H9 (cell line): ENCODE measurements around the gene CRIP2. TPM values are rescaled to one million over a fixed set of nuclear protein-coding genes. Genes with fewer than 3 reads are reported as not detected.

ENCODE experiments used
- DNase-seq: peaks from one replicate; pipeline ENCODE4 v3.0.0-alpha.2; 2017
- H2AFZ ChIP-seq: one replicate; pipeline ENCODE4 v1.6.1; 2013; ENCODE audit warnings: mild to moderate bottlenecking, low read length, control low read depth, moderate library complexity
- H2AK5ac ChIP-seq: 2 replicates; pipeline ENCODE4 v1.6.1; 2013; ENCODE audit warnings: low read length, control low read depth, mixed read lengths; ENCODE audit not compliant: insufficient read length
- H2BK120ac ChIP-seq: one replicate; pipeline ENCODE4 v1.6.1; 2013; ENCODE audit warnings: low read depth, mild to moderate bottlenecking, low read length, control low read depth, inconsistent platforms; ENCODE audit not compliant: poor library complexity, severe bottlenecking
- H2BK12ac ChIP-seq: 2 replicates; pipeline ENCODE4 v1.6.1; 2013; ENCODE audit warnings: low read length, control low read depth, mixed read lengths, low read depth; ENCODE audit not compliant: insufficient read length
- H2BK15ac ChIP-seq: 2 replicates; pipeline ENCODE4 v1.6.1; 2013; ENCODE audit warnings: low read depth, low read length, control low read depth
- H2BK20ac ChIP-seq: one replicate; pipeline ENCODE4 v1.6.1; 2013; ENCODE audit warnings: low read depth, mild to moderate bottlenecking, low read length, control low read depth, inconsistent platforms; ENCODE audit not compliant: poor library complexity, severe bottlenecking
- H2BK5ac ChIP-seq: 2 replicates; pipeline ENCODE4 v1.6.1; 2013; ENCODE audit warnings: low read length, control low read depth, mixed read lengths; ENCODE audit not compliant: insufficient read length
- H3K14ac ChIP-seq: 2 replicates; pipeline ENCODE4 v1.6.1; 2013; ENCODE audit warnings: low read length, control low read depth; ENCODE audit not compliant: insufficient read depth
- H3K18ac ChIP-seq: 2 replicates; pipeline ENCODE4 v1.6.1; 2013; ENCODE audit warnings: low read depth, mild to moderate bottlenecking, mixed read lengths, low read length, control low read depth; ENCODE audit not compliant: insufficient read length
- H3K23ac ChIP-seq: 2 replicates; pipeline ENCODE4 v1.6.1; 2013; ENCODE audit warnings: low read length, control low read depth, mixed read lengths, low read depth; ENCODE audit not compliant: insufficient read length
- H3K23me2 ChIP-seq: 2 replicates; pipeline ENCODE4 v1.6.1; 2013; ENCODE audit warnings: low read depth, mild to moderate bottlenecking, mixed read lengths, low read length, control low read depth; ENCODE audit not compliant: insufficient read length, poor library complexity, severe bottlenecking
- H3K27ac ChIP-seq: 2 replicates; pipeline ENCODE4 v1.5.1; 2013; ENCODE audit warnings: low read length, control low read depth, mixed read lengths, low read depth; ENCODE audit not compliant: insufficient read length
- H3K27me3 ChIP-seq: 2 replicates; pipeline ENCODE4 v1.6.1; 2013; ENCODE audit warnings: low read length, control low read depth, inconsistent platforms; ENCODE audit not compliant: insufficient read depth
- H3K4ac ChIP-seq: 2 replicates; pipeline ENCODE4 v1.6.1; 2013; ENCODE audit warnings: low read depth, mild to moderate bottlenecking, control low read depth, inconsistent platforms, low read length, moderate library complexity
- H3K4me1 ChIP-seq: 2 replicates; pipeline ENCODE4 v1.6.1; 2013; ENCODE audit warnings: low read length, control low read depth, inconsistent platforms; ENCODE audit not compliant: insufficient read depth
- H3K4me2 ChIP-seq: 2 replicates; pipeline ENCODE4 v1.6.1; 2013; ENCODE audit warnings: low read length, control low read depth, mixed read lengths; ENCODE audit not compliant: insufficient read length, insufficient read depth
- H3K56ac ChIP-seq: 2 replicates; pipeline ENCODE4 v1.6.1; 2013; ENCODE audit warnings: low read depth, mild to moderate bottlenecking, mixed read lengths, low read length, control low read depth; ENCODE audit not compliant: insufficient read length
- H3K79me1 ChIP-seq: 2 replicates; pipeline ENCODE4 v1.6.1; 2013; ENCODE audit warnings: low read depth, mild to moderate bottlenecking, moderate library complexity, low read length, control low read depth, inconsistent platforms; ENCODE audit not compliant: insufficient read depth, poor library complexity, severe bottlenecking
- H3K79me2 ChIP-seq: 2 replicates; pipeline ENCODE4 v1.6.1; 2013; ENCODE audit warnings: low read length, control low read depth, inconsistent platforms; ENCODE audit not compliant: insufficient read depth
- H3K9ac ChIP-seq: 2 replicates; pipeline ENCODE4 v1.6.1; 2013; ENCODE audit warnings: low read length, control low read depth, mixed read lengths; ENCODE audit not compliant: insufficient read length; ENCODE audit errors: extremely low read depth
- H3K9me3 ChIP-seq: one replicate; pipeline ENCODE4 v1.6.1; 2013; ENCODE audit warnings: low read depth, low read length, inconsistent platforms; ENCODE audit not compliant: control insufficient read depth
- H3T11ph ChIP-seq: one replicate; pipeline ENCODE4 v1.6.1; 2013; ENCODE audit warnings: mild to moderate bottlenecking, low read length, control low read depth, inconsistent platforms
- H4K20me1 ChIP-seq: one replicate; pipeline ENCODE4 v1.6.1; 2013; ENCODE audit not compliant: control insufficient read depth, insufficient read length, insufficient read depth
- H4K5ac ChIP-seq: 2 replicates; pipeline ENCODE4 v1.6.1; 2013; ENCODE audit warnings: low read depth, mild to moderate bottlenecking, mixed read lengths, low read length, control low read depth; ENCODE audit not compliant: insufficient read length
- H4K8ac ChIP-seq: replicated peaks from 2 replicates; pipeline ENCODE4 v1.6.1; 2013; ENCODE audit warnings: low read length, control low read depth, mixed read lengths, low read depth; ENCODE audit not compliant: insufficient read length
- H4K91ac ChIP-seq: 2 replicates; pipeline ENCODE4 v1.6.1; 2013; ENCODE audit warnings: low read depth, mild to moderate bottlenecking, moderate library complexity, mixed read lengths, low read length, control low read depth; ENCODE audit not compliant: insufficient read length
- H3K27ac Mint-ChIP-seq, 3 experiments: 2 replicates in 2 of 3; 3 replicates in 1 of 3; pipeline ENCODE4 v1.8.0; 2020 to 2021; ENCODE audit warnings: mixed read lengths in 3 of 3, mild to moderate bottlenecking in 1 of 3, moderate library complexity in 1 of 3
- H3K27me3 Mint-ChIP-seq: 2 replicates; pipeline ENCODE4 v1.8.0; 2021; ENCODE audit warnings: low read depth, mild to moderate bottlenecking, moderate library complexity, mixed read lengths
- H3K36me3 Mint-ChIP-seq, 3 experiments: 2 replicates in 2 of 3; 3 replicates in 1 of 3; pipeline ENCODE4 v1.8.0; 2020 to 2021; ENCODE audit warnings: low read depth in 3 of 3, mixed read lengths in 3 of 3; ENCODE audit not compliant: insufficient read depth in 1 of 3
- H3K4me1 Mint-ChIP-seq, 2 experiments: 2 replicates each; pipeline ENCODE4 v1.8.0; 2020; ENCODE audit warnings: mixed read lengths in 2 of 2
- H3K4me3 Mint-ChIP-seq, 2 experiments: 2 replicates in 1 of 2; 3 replicates in 1 of 2; pipeline ENCODE4 v1.8.0; 2020 to 2021; ENCODE audit warnings: mild to moderate bottlenecking in 2 of 2, mixed read lengths in 2 of 2, moderate library complexity in 1 of 2
- H3K9me3 Mint-ChIP-seq, 2 experiments: 2 replicates in 1 of 2; 3 replicates in 1 of 2; pipeline ENCODE4 v1.8.0; 2020; ENCODE audit warnings: mild to moderate bottlenecking in 2 of 2, mixed read lengths in 2 of 2, moderate library complexity in 1 of 2
- WGBS: extraction: QIAGEN DNeasy Blood & Tissue Kit; methylation state at CpG from one replicate; pipeline ENCODE4 v1.1.7; 2013; ENCODE audit warnings: missing lambda C conversion rate, low lambda C conversion rate, mixed read lengths; ENCODE audit not compliant: insufficient read length; ENCODE audit errors: extremely low coverage; 5-methylcytosine and 5-hydroxymethylcytosine counted together
- total RNA-seq: library from RNA; stranded (reverse); gene quantifications from 2 replicates; pipeline ENCODE4 v1.2.1, GENCODE V29; 2021
- TF ChIP-seq, protein P1 (sequence below): fragments of 200-600 bp; sonication (generic); conservative IDR thresholded peaks from 3 replicates; pipeline ENCODE4 v1.8.0; 2021; ENCODE audit warnings: antibody characterized with exemption, mild to moderate bottlenecking

CRIP2 gene
- total RNA-seq, 1 experiment from 2014 or later, result 5.7 TPM

DNA sequence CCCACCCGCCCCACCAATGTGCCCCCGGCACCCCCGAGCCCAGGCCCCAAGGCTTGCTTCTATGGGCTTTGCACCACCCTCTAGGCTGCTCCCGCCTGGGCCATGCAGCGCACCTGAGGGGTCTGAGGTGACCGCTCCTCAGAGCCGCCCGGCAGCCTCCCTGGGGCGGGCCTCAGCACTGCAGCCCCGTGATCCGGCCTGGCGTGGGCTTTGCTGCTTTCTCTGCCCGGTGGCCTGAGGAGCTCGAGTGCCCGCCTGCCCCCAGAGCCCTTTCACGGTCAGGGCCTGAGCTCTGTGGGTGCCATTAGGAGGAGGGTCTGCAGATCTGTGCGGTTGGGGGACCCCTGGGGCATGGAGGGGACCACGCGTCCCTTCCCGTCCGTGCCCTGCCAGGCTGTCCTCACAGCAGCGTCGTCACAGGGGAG lies 48.8 kb upstream of the CRIP2 start:
- H3K56ac ChIP-seq, result no peak overlapping the region

More for the DNA sequence above, 48.8 kb upstream of the CRIP2 start:
- Mint-ChIP-seq H3K36me3 (peaks cover 40 to 65% (median 49%) of the 10 kb centered on the region in 3 experiments), H3K9me3 (peaks cover 0 to 3% of the 10 kb centered on the region in 2 experiments; a peak in 1 of 5 replicates), H3K4me1 (peaks cover 12 to 20% of the 10 kb centered on the region in 2 experiments), H3K27me3 (no peaks in the 10 kb centered on the region), H3K27ac (no peak overlapping the region), H3K4me3 (no peak overlapping the region)
- no peak overlapping the region for H3K23ac ChIP-seq
- no peak overlapping the region for H4K8ac ChIP-seq
- no peaks in the 10 kb centered on the region for H4K20me1 ChIP-seq
- H3K4me1 ChIP-seq, result no peaks in the 10 kb centered on the region
- H3K23me2 ChIP-seq, result peaks cover 7% of the 10 kb centered on the region
- H2BK12ac ChIP-seq, result no peak overlapping the region
- no peak for DNase-seq
- no peak overlapping the region for H2BK15ac ChIP-seq
- no peaks in the 10 kb centered on the region for H3K9me3 ChIP-seq
- H3K27ac ChIP-seq, result no peak overlapping the region
- H3K79me1 ChIP-seq, result peaks cover 23% of the 10 kb centered on the region
- H3K4ac ChIP-seq, result no peak overlapping the region
- H4K91ac ChIP-seq, result no peak overlapping the region
- no peak overlapping the region for H2AK5ac ChIP-seq
- no peak overlapping the region for H3K14ac ChIP-seq
- H2BK5ac ChIP-seq, result no peak overlapping the region
- H3K27me3 ChIP-seq, result no peaks in the 10 kb centered on the region
- no peak overlapping the region for H4K5ac ChIP-seq
- H3T11ph ChIP-seq, result no peak overlapping the region
- H3K79me2 ChIP-seq, result peaks cover 58% of the 10 kb centered on the region; the same call in 1 of the 2 replicates
- no peak overlapping the region for H3K9ac ChIP-seq
- no peak overlapping the region for H2BK20ac ChIP-seq
- TF ChIP-seq, protein P1, sequence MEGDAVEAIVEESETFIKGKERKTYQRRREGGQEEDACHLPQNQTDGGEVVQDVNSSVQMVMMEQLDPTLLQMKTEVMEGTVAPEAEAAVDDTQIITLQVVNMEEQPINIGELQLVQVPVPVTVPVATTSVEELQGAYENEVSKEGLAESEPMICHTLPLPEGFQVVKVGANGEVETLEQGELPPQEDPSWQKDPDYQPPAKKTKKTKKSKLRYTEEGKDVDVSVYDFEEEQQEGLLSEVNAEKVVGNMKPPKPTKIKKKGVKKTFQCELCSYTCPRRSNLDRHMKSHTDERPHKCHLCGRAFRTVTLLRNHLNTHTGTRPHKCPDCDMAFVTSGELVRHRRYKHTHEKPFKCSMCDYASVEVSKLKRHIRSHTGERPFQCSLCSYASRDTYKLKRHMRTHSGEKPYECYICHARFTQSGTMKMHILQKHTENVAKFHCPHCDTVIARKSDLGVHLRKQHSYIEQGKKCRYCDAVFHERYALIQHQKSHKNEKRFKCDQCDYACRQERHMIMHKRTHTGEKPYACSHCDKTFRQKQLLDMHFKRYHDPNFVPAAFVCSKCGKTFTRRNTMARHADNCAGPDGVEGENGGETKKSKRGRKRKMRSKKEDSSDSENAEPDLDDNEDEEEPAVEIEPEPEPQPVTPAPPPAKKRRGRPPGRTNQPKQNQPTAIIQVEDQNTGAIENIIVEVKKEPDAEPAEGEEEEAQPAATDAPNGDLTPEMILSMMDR, result no peak
- no CpG with 5 or more reads among the region's 23 CpGs for WGBS
- no peak overlapping the region for H2BK120ac ChIP-seq
- H3K18ac ChIP-seq, result no peak overlapping the region
- H2AFZ ChIP-seq, result no peak overlapping the region
- H3K4me2 ChIP-seq, result no peak overlapping the region
